ENCODE results near the gene COG5. TPM values are rescaled to one million over a fixed set of nuclear protein-coding genes. Genes with fewer than 3 reads are reported as not detected.

Gene COG5
- total and polyA plus RNA-seq, 2 experiments from 2014 or later = 15.4 to 36.5 TPM

DNA sequence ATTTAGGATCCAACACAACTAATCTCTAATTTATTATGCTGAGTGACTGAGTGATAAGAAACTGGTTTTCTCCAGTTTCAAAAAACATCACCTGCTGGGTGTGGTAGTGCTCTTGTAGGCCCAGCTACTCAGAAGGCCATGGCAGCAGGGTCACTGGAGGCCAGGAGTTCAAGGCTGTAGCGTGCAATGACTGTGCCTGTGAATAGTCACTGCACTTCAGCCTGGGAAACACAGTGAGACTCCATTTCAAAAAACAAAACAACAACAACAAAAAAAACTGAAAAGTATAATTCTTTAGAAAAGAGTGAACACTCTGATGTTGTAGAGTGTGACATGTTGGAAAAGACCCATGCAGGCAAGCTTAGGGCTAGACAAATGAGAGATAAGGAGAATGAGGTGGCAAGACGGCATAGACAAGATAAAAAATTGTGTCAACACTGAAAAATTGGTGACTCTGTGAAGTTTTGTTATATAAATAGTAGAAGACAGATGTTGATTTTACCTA, 243.9 kb downstream of the COG5 start:
- DNase-seq (ENCODE audit: low spot score) (no peak), ATAC-seq (no peak)
- Histone ChIP-seq H3K4me2 (no peak overlapping the region), H2AFZ (no peak overlapping the region), H4K20me1 (replicated peaks; ENCODE audit: insufficient read depth) (no peaks in the 10 kb centered on the region), H3K4me1 (ENCODE audit: insufficient read depth) (no peaks in the 10 kb centered on the region), H3K27me3 (ENCODE audit: insufficient read depth) (no peaks in the 10 kb centered on the region), H3K27ac (ENCODE audit: low read depth) (no peak overlapping the region), H3K4me3 (no peak overlapping the region), H3K79me2 (replicated peaks; ENCODE audit: insufficient read depth) (no peaks in the 10 kb centered on the region), H3F3A (replicated peaks; ENCODE audit: low read depth) (no peaks in the 10 kb centered on the region), H3K9me2 (ENCODE audit: insufficient read depth) (no peaks in the 10 kb centered on the region), H3K36me3 (ENCODE audit: insufficient read depth) (no peaks in the 10 kb centered on the region)
- Mint-ChIP-seq H3K4me3 (no peak overlapping the region), H3K9me3 (no peaks in the 10 kb centered on the region), H3K36me3 (ENCODE audit: low read depth) (no peaks in the 10 kb centered on the region), H3K4me1 (peaks cover 5% of the 10 kb centered on the region), H3K27ac (no peak overlapping the region), H3K27me3 (ENCODE audit: insufficient read depth, low read depth, poor library complexity) (no peaks in the 10 kb centered on the region)
- TF ChIP-seq, protein P1, sequence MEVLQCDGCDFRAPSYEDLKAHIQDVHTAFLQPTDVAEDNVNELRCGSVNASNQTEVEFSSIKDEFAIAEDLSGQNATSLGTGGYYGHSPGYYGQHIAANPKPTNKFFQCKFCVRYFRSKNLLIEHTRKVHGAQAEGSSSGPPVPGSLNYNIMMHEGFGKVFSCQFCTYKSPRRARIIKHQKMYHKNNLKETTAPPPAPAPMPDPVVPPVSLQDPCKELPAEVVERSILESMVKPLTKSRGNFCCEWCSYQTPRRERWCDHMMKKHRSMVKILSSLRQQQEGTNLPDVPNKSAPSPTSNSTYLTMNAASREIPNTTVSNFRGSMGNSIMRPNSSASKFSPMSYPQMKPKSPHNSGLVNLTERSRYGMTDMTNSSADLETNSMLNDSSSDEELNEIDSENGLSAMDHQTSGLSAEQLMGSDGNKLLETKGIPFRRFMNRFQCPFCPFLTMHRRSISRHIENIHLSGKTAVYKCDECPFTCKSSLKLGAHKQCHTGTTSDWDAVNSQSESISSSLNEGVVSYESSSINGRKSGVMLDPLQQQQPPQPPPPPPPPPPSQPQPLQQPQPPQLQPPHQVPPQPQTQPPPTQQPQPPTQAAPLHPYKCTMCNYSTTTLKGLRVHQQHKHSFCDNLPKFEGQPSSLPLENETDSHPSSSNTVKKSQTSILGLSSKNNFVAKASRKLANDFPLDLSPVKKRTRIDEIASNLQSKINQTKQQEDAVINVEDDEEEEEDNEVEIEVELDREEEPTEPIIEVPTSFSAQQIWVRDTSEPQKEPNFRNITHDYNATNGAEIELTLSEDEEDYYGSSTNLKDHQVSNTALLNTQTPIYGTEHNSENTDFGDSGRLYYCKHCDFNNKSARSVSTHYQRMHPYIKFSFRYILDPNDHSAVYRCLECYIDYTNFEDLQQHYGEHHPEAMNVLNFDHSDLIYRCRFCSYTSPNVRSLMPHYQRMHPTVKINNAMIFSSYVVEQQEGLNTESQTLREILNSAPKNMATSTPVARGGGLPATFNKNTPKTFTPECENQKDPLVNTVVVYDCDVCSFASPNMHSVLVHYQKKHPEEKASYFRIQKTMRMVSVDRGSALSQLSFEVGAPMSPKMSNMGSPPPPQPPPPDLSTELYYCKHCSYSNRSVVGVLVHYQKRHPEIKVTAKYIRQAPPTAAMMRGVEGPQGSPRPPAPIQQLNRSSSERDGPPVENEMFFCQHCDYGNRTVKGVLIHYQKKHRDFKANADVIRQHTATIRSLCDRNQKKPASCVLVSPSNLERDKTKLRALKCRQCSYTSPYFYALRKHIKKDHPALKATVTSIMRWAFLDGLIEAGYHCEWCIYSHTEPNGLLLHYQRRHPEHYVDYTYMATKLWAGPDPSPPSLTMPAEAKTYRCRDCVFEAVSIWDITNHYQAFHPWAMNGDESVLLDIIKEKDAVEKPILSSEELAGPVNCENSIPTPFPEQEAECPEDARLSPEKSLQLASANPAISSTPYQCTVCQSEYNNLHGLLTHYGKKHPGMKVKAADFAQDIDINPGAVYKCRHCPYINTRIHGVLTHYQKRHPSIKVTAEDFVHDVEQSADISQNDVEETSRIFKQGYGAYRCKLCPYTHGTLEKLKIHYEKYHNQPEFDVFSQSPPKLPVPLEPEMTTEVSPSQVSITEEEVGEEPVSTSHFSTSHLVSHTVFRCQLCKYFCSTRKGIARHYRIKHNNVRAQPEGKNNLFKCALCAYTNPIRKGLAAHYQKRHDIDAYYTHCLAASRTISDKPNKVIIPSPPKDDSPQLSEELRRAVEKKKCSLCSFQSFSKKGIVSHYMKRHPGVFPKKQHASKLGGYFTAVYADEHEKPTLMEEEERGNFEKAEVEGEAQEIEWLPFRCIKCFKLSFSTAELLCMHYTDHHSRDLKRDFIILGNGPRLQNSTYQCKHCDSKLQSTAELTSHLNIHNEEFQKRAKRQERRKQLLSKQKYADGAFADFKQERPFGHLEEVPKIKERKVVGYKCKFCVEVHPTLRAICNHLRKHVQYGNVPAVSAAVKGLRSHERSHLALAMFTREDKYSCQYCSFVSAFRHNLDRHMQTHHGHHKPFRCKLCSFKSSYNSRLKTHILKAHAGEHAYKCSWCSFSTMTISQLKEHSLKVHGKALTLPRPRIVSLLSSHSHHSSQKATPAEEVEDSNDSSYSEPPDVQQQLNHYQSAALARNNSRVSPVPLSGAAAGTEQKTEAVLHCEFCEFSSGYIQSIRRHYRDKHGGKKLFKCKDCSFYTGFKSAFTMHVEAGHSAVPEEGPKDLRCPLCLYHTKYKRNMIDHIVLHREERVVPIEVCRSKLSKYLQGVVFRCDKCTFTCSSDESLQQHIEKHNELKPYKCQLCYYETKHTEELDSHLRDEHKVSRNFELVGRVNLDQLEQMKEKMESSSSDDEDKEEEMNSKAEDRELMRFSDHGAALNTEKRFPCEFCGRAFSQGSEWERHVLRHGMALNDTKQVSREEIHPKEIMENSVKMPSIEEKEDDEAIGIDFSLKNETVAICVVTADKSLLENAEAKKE (CRISPR knock-in tag; IDR thresholded peaks at IDR 0.05) = no peak
- TF ChIP-seq, protein P2, sequence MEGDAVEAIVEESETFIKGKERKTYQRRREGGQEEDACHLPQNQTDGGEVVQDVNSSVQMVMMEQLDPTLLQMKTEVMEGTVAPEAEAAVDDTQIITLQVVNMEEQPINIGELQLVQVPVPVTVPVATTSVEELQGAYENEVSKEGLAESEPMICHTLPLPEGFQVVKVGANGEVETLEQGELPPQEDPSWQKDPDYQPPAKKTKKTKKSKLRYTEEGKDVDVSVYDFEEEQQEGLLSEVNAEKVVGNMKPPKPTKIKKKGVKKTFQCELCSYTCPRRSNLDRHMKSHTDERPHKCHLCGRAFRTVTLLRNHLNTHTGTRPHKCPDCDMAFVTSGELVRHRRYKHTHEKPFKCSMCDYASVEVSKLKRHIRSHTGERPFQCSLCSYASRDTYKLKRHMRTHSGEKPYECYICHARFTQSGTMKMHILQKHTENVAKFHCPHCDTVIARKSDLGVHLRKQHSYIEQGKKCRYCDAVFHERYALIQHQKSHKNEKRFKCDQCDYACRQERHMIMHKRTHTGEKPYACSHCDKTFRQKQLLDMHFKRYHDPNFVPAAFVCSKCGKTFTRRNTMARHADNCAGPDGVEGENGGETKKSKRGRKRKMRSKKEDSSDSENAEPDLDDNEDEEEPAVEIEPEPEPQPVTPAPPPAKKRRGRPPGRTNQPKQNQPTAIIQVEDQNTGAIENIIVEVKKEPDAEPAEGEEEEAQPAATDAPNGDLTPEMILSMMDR (conservative IDR thresholded peaks at IDR 0.05; ENCODE audit: low read depth in 2 of 2) = no peak

DNA sequence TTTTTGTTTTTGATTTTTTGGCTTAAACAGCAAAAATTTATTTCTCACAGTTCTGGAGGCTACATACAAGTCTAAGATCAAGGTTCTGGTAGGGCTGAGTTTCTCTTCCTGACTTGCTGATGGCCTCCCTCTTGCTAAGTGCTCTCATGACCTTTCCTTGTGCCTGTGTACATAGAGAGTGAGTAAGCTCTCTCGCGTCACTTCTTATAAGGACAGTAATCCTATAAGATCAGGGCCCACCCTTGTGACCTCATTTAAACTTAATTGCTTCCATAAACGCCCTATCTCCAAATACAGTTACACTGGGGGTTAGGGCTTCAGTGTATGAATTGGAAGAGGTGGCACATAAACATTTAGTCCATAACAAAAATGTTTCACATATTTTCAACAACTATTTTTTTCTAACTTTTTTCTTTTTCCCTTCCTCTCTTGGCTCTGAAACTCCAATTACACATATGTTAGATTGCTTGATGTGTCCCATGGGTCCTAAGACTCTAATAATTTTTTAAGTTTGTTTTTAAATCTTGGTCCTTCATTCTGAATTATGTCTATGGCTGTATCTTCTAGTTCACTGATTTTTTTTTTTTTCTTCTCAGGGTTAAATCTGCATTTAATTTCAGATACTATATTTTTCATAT, 245.1 kb downstream of the COG5 start:
- Mint-ChIP-seq H3K27me3 (ENCODE audit: insufficient read depth, low read depth, poor library complexity) (no peaks in the 10 kb centered on the region), H3K27ac (no peak overlapping the region), H3K36me3 (ENCODE audit: low read depth) (no peaks in the 10 kb centered on the region), H3K4me3 (no peak overlapping the region), H3K4me1 (peaks cover 5% of the 10 kb centered on the region), H3K9me3 (no peaks in the 10 kb centered on the region)
- Histone ChIP-seq H2AFZ (no peak overlapping the region), H3K4me1 (ENCODE audit: insufficient read depth) (no peaks in the 10 kb centered on the region), H4K20me1 (replicated peaks; ENCODE audit: insufficient read depth) (no peaks in the 10 kb centered on the region), H3K4me2 (no peak overlapping the region), H3K27me3 (ENCODE audit: insufficient read depth) (no peaks in the 10 kb centered on the region), H3K9me2 (ENCODE audit: insufficient read depth) (no peaks in the 10 kb centered on the region), H3K36me3 (ENCODE audit: insufficient read depth) (no peaks in the 10 kb centered on the region), H3K4me3 (no peak overlapping the region), H3K79me2 (replicated peaks; ENCODE audit: insufficient read depth) (no peaks in the 10 kb centered on the region), H3F3A (replicated peaks; ENCODE audit: low read depth) (no peaks in the 10 kb centered on the region), H3K27ac (ENCODE audit: low read depth) (no peak overlapping the region)
- no peak for ATAC-seq
- DNase-seq (ENCODE audit: low spot score) = no peak
- TF ChIP-seq, protein P3, sequence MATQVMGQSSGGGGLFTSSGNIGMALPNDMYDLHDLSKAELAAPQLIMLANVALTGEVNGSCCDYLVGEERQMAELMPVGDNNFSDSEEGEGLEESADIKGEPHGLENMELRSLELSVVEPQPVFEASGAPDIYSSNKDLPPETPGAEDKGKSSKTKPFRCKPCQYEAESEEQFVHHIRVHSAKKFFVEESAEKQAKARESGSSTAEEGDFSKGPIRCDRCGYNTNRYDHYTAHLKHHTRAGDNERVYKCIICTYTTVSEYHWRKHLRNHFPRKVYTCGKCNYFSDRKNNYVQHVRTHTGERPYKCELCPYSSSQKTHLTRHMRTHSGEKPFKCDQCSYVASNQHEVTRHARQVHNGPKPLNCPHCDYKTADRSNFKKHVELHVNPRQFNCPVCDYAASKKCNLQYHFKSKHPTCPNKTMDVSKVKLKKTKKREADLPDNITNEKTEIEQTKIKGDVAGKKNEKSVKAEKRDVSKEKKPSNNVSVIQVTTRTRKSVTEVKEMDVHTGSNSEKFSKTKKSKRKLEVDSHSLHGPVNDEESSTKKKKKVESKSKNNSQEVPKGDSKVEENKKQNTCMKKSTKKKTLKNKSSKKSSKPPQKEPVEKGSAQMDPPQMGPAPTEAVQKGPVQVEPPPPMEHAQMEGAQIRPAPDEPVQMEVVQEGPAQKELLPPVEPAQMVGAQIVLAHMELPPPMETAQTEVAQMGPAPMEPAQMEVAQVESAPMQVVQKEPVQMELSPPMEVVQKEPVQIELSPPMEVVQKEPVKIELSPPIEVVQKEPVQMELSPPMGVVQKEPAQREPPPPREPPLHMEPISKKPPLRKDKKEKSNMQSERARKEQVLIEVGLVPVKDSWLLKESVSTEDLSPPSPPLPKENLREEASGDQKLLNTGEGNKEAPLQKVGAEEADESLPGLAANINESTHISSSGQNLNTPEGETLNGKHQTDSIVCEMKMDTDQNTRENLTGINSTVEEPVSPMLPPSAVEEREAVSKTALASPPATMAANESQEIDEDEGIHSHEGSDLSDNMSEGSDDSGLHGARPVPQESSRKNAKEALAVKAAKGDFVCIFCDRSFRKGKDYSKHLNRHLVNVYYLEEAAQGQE (IDR thresholded peaks at IDR 0.05; ENCODE audit: unreplicated experiment) = no peak
- TF ChIP-seq STAT1 (IDR thresholded peaks at IDR 0.05; ENCODE audit: unreplicated experiment) = no peak
- TF ChIP-seq ZNF331 (CRISPR knock-in tag; IDR thresholded peaks at IDR 0.05; ENCODE audit: low read depth) = no peak
- TF ChIP-seq JUNB (IDR thresholded peaks at IDR 0.05; ENCODE audit: unreplicated experiment) = no peak
- no peak for TF ChIP-seq NANOG (IDR thresholded peaks at IDR 0.05; ENCODE audit: borderline replicate concordance)
